GM18517 (cell line): ENCODE results near the gene C1orf210.

ENCODE experiments used
- ATAC-seq: cut with Tn5 transposase; IDR thresholded peaks from one replicate; pipeline ENCODE4 v1.9.1; 2021; ENCODE audit warnings: mild to moderate bottlenecking, moderate library complexity; ENCODE audit not compliant: unreplicated experiment

The C1orf210 gene

GRCh38 chr1:43312663-43313515, 27.5 kb upstream of the C1orf210 start:
- ATAC-seq: no peak

DNA sequence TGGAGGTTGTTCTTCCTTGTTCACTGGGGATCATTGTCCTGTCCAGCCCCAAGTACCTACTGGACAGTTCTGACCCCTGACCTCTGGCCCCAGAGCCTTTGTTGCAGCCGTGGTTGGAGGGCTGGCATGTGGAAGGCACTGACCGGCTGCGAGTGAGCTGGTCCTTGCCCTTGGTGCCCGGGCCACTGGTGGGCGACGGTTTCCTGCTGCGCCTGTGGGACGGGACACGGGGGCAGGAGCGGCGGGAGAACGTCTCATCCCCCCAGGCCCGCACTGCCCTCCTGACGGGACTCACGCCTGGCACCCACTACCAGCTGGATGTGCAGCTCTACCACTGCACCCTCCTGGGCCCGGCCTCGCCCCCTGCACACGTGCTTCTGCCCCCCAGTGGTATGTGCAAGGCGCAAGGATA, 26.8 kb upstream of the C1orf210 start:
- no peak for ATAC-seq

DNA sequence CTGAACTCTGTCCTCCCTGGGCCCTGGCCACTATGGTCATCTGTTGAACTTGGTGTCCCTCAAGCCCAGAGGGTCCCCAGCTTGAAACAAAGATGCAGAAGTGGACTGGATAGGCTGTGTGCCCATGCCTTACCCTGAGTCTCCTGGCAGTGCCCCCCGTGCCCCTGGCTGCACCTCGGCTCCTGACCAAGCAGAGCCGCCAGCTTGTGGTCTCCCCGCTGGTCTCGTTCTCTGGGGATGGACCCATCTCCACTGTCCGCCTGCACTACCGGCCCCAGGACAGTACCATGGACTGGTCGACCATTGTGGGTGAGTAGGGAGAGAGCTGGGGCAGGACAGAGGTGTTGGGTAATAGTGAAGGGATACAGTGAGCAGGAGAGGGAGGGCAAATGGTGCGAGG, 26.1 kb upstream of the C1orf210 start:
- no peak for ATAC-seq

GRCh38 chr1:43309405-43310025, 24.1 kb upstream of the C1orf210 start:
- no peak for ATAC-seq

DNA sequence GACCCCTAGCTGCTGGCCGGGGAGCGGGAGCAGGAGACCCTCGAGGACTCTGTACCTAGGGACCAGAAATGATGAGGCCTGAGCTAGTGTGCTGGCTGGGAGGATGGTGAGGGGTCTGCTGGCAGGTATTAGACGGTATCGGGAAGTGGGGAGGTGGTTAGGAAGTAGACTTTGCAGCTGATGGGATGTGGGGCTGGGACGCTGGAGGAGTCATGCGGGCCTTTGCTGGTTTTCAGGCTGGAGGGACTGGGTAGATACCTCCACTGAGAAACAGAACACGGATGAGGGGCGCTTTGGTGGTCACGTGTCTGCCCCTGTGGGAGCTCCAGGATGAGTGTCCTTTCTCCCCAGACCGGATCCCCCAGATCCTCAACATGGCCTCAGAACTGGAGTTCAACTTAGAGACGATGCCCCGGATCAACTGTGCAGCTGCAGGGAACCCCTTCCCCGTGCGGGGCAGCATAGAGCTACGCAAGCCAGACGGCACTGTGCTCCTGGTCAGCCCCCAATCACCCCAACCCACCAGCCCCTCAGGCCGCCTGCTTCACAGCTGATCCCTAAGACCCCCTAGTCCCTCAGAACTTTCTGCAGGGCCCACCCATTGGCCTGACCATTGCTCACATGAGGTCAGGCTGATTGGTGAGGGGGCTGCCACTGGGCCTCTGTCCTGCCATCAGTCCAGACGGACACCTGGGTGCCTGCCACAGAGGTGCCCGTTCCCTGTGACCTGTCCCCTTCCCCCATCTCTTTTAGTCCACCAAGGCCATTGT, 23.4 kb upstream of the C1orf210 start:
- ATAC-seq: no peak

DNA sequence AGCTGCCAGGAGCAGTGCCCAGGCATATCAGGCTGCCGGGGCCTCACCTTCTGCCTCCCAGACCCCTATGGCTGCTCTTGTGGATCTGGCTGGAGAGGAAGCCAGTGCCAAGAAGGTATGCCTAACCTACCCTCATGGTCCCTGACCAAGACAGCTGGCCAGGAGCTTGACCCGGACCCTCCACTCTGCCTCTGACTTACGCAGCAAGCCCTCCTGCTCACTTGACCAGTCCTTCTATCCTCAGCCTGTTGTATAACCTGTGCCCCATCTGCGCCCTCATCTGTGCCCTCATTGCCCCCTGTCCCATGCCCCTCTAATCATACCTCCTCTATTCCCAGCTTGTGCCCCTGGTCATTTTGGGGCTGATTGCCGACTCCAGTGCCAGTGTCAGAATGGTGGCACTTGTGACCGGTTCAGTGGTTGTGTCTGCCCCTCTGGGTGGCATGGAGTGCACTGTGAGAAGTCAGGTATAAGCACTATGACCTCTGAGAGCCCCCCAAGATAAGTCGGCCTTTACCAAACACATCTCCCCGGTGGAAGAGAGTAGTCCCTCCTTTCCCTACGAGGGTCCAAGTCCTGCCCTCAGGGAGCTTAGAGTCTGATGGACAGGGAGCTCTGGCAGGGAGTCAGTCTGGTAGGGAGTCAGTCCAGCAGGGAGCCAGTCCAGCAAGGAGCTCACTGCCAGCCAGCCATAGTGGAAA, 22.2 kb upstream of the C1orf210 start:
- no peak for ATAC-seq

GRCh38 chr1:43306688-43307457, 21.5 kb upstream of the C1orf210 start:
- no peak for ATAC-seq

DNA sequence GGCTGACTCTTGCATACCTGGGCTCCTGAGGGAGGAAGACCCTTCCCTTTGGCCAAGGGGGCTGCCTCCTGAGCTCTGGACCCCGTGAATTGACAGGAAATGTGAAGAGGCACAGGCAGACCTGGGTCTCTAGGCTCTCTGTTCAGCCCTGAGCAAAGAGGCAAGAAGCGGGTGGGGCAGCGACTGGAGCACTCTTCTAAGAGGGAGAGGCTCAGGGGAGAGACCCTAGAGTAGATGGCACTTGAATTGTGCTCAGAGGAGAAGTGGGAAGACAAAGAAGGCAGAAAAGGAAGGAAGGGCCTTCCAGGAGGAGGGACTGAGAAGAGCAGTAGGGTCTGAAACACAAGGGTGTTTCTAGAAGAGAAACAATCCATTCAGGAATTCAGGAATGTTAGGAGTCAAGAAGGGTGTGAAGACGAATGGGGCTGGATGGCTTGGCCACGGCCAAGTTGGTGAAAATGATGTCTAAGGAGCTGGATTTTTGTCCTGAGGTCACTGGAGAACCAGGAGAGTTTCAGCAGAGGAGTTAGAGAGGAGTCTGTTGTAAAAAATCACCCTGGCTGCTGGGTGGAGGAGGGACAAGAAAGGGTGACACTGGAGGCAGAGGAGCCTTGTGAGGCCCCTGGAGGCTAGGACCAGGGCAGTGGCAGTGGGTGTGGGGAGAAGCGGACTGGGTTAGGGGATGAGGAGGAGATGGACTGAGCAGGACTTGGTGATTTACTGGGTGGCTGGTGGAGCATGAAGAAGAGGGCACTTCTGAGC, 20.7 kb upstream of the C1orf210 start:
- ATAC-seq: no peak

DNA sequence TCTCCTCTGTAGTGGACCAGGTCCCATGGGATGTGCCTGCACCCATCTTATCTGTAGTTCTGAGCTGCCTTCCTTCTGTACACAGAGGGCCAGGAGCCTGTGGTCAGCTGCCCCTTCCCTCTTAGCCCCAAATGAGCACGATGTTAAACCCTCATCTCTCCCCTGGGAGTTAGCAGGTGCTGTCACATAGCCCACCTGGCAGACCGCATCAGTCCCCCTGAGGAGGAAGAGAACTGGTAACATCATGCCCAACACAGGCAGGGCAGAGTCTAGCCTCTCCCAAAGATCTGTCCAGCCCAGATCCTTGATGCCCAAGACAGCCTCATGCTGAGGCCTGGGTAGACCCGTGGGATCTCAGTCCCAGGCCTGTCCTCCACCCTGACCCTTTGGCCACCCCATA, 20.1 kb upstream of the C1orf210 start:
- ATAC-seq: no peak

DNA sequence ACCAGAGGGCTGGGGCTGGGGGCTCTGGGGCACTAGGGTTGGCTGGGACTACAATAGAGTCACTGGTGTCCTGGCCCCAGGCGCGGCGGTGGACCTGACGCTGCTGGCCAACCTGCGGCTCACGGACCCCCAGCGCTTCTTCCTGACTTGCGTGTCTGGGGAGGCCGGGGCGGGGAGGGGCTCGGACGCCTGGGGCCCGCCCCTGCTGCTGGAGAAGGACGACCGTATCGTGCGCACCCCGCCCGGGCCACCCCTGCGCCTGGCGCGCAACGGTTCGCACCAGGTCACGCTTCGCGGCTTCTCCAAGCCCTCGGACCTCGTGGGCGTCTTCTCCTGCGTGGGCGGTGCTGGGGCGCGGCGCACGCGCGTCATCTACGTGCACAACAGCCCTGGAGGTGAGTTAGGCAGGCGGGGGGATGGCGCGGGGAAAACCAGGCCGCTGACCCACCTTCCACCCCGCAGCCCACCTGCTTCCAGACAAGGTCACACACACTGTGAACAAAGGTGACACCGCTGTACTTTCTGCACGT, 19.5 kb upstream of the C1orf210 start:
- ATAC-seq: no peak

DNA sequence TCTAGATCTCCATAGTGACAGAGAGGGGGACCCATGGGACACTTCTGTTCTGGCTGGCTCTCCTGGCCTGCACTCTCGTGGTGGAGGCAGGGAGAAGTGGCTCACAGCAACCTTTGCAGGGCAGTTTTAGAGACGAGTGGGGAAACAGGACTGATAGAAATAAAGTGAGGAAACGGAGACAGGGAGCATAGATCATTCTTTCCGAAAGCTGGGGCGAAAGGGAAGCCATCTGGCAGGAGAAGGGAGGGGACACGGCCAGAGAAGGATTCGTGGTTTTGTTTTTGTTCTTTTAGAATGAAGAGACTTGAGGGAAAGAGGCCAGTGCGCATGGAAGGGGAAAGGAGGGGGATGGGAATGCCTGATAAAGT, 18.9 kb upstream of the C1orf210 start:
- no peak for ATAC-seq

GRCh38 chr1:43303471-43304313, 18.3 kb upstream of the C1orf210 start:
- ATAC-seq: no peak

DNA sequence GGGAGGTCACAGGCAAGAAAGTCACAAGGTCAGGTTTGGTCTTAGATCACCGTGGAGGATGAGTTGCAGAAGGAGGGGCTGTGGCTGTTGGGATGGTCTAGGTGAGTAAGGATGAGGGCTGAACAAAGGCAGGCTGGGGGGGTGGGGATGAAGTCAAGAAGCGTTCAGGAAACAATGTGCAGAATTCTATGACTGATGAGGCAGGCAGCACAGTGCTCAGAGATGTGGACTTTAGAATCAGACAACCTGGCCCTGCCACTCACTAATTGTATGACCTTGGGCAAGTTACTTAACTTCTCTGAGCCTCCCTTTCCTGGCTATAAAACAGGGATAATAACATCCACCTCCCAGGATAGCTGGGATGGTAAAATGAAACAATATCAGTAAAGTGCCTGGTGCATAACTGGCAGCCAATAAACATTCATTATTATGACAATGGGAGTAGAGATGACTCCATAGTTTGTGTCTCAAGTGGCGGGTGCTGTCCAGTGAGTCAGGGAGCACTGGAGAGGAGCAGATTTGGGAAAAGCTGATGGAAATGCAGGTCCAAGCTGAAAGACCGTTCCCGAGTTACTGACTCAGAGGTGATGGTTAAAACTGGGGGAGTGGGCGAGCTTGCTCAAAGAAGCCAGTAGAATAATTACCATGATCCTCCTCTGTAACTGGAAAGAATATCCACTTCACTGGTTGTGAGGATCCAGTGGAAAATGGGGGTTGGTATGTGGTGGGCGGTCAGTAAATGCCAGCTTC, 17.5 kb upstream of the C1orf210 start:
- ATAC-seq: no peak

- ATAC-seq: no peak
These were observed 16.8 kb upstream of the C1orf210 start for GRCh38 chr1:43302201-43302600.

- ATAC-seq: no peak
These were observed 15.2 kb upstream of the C1orf210 start, which contains the start of gene TIE1 for GRCh38 chr1:43300378-43301094. TSS of gene TIE1 (plus strand) at chr1:43300982. CDS start at chr1:43301072, 90 bp downstream.

DNA sequence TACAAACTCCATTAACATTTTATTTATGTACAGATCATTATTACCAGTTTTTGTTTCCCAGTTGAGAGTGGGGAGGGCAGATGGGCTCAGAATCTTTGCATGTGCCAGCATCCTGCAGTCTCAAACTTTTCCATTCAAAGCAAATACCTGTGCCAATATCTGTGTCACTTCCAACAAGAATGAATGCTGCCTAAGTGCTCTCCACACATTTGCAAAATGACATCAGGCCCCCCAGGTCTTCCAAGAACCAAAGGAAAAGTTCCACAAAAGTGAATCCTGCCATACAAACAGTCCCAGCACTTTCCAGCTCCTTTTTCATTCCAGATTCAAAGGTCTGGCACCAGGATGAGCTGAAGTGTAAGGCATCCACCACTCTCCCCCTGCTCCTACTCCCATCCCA, 13.7 kb upstream of the C1orf210 start:
- ATAC-seq: no peak

GRCh38 chr1:43298055-43298454, 12.7 kb upstream of the C1orf210 start:
- no peak for ATAC-seq
